Stimulated activated effector memory CD8-positive, alpha-beta T cell treated with anti-CD3 and anti-CD28 coated beads, Interleukin-12 subunit alpha, Interleukin-12 subunit beta, amount 100 ng/mL, for 72 hours (primary cell): Measurements from ENCODE around the gene SSH3.
"Not testable (repeated sequence)": the region's sequence is repeated elsewhere in the genome, so short reads cannot be mapped to it uniquely, and the experiment has no call there.

Experiments used
- ATAC-seq: fragments of 150-1000 bp; cut with Tn5 transposase; 2 replicates; pipeline ENCODE4 v1.10.0; 2021
- DNase-seq, 2 donors: peaks; one replicate each; pipeline ENCODE4 v3.0.0; 2021 to 2022; ENCODE audit warnings: low spot score in 2 of 2
- H3K27ac Mint-ChIP-seq: one replicate; pipeline ENCODE4 v1.8.0; 2022; ENCODE audit warnings: mild to moderate bottlenecking, mixed read lengths
- H3K36me3 Mint-ChIP-seq: one replicate; pipeline ENCODE4 v1.8.0; 2022; ENCODE audit warnings: mild to moderate bottlenecking, mixed read lengths
- H3K4me1 Mint-ChIP-seq: one replicate; pipeline ENCODE4 v1.8.0; 2022; ENCODE audit warnings: mixed read lengths
- H3K4me3 Mint-ChIP-seq: one replicate; pipeline ENCODE4 v1.8.0; 2022; ENCODE audit warnings: mild to moderate bottlenecking, mixed read lengths
- H3K9me3 Mint-ChIP-seq: one replicate; pipeline ENCODE4 v1.8.0; 2022; ENCODE audit warnings: mixed read lengths

The SSH3 gene, protein sequence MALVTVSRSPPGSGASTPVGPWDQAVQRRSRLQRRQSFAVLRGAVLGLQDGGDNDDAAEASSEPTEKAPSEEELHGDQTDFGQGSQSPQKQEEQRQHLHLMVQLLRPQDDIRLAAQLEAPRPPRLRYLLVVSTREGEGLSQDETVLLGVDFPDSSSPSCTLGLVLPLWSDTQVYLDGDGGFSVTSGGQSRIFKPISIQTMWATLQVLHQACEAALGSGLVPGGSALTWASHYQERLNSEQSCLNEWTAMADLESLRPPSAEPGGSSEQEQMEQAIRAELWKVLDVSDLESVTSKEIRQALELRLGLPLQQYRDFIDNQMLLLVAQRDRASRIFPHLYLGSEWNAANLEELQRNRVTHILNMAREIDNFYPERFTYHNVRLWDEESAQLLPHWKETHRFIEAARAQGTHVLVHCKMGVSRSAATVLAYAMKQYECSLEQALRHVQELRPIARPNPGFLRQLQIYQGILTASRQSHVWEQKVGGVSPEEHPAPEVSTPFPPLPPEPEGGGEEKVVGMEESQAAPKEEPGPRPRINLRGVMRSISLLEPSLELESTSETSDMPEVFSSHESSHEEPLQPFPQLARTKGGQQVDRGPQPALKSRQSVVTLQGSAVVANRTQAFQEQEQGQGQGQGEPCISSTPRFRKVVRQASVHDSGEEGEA

GRCh38 chr11:67303132-67303834 lies at the start of gene SSH3:
Gene SSH3 (plus strand): TSS chr11:67303530. CDS start chr11:67303626, 96 bp downstream.
- ATAC-seq (peak; percentile 86), DNase-seq (peak in 1 of 2 donors; percentile 82)
- Mint-ChIP-seq H3K4me1 (peaks cover 26% of the 10 kb centered on the region), H3K27ac (peak within 1 kb of the TSS; percentile 52), H3K9me3 (no peaks in the 10 kb centered on the region), H3K4me3 (peak within 1 kb of the TSS; percentile 52), H3K36me3 (peaks cover 40% of the 10 kb centered on the region)

DNA sequence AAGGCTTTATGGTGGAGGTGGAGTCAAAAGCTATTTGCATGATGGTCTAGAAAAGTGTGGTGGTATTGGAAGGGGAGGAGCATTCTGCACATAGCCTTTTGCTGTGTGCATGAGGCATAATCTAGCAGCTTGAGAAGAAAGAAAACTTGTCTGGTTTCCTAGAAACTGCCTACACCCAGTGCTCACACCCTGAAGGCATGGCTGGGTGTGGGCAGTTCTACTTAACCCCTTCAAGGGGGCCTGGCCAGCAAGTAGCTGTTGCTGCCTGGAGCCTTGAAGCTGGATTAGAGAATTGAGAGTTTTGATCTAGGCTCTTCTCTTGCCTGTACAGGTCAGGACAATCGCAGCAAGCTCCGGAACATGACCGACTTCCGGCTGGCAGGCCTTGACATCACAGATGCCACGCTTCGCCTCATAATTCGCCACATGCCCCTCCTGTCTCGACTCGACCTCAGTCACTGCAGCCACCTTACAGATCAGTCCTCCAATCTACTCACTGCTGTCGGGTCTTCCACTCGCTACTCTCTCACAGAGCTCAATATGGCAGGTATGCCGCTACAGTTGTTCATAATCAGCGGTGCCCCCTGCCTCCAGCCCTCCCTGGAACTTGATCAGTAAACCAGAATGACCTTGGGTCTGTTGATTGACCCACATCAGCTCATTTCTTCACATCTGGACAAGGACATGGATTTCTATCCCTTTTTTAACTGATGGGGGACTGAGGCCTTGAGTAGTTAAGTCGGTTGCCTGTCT lies 49.3 kb upstream of the SSH3 start:
- Mint-ChIP-seq H3K9me3 (no peaks in the 10 kb centered on the region), H3K27ac (peak overlapping the region; percentile 61), H3K36me3 (peaks cover 100% of the 10 kb centered on the region), H3K4me1 (peaks cover 74% of the 10 kb centered on the region), H3K4me3 (no peak overlapping the region)
- ATAC-seq (peak; percentile 52), DNase-seq (no peak)

DNA sequence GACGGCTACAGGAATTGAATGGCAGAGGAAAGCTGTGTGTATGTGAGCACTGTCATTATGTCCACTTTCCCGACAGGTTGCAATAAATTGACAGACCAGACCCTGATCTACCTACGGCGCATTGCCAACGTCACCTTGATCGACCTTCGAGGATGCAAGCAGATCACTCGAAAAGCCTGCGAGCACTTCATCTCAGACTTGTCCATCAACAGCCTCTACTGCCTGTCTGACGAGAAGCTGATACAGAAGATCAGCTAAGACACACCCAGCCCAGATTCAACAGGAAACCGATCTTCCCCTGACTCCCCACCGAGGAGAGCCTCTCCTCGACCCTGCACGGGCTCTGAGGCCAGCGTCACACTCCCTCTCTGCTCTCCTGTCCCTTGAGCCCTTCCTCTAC lies 48.5 kb upstream of the SSH3 start:
- Mint-ChIP-seq H3K36me3 (peaks cover 100% of the 10 kb centered on the region), H3K27ac (peak overlapping the region; percentile 61)
- DNase-seq: no peak

DNA sequence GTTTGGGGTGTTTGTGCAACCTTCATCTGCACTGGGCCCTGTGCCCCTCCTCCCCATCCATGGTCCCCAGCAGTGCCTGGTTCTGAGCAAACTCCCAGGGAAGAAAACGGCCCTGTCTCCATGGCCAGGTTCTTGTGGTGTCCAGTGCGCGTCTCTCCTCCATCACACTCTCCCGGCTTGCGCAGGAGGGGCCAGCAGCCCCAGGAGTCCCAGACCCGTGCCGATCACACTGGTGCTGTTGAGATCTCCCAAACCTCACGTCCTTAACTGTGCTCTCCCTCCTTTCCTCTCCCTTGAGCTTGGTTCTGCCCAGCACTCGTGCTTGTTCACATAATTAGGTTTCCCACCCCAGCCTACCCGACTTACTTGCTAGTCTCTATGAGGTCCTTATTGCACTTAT lies 48.0 kb upstream of the SSH3 start:
- ATAC-seq (no peak), DNase-seq (no peak)
- Mint-ChIP-seq H3K36me3 (peaks cover 97% of the 10 kb centered on the region), H3K27ac (peak overlapping the region; percentile 61), H3K4me1 (peaks cover 68% of the 10 kb centered on the region), H3K9me3 (no peaks in the 10 kb centered on the region), H3K4me3 (no peak overlapping the region)

More for the DNA sequence above, 48.5 kb upstream of the SSH3 start:
- H3K9me3 Mint-ChIP-seq: no peaks in the 10 kb centered on the region
- no peak overlapping the region for H3K4me3 Mint-ChIP-seq
- H3K4me1 Mint-ChIP-seq: peaks cover 72% of the 10 kb centered on the region
- ATAC-seq: no peak

GRCh38 chr11:67255864-67256263 lies 47.5 kb upstream of the SSH3 start:
- no peaks in the 10 kb centered on the region for H3K9me3 Mint-ChIP-seq
- DNase-seq (no peak), ATAC-seq (no peak)
- peaks cover 63% of the 10 kb centered on the region for H3K4me1 Mint-ChIP-seq
- H3K36me3 Mint-ChIP-seq: peaks cover 92% of the 10 kb centered on the region
- no peak overlapping the region for H3K4me3 Mint-ChIP-seq
- H3K27ac Mint-ChIP-seq: peak overlapping the region; percentile 61

GRCh38 chr11:67256477-67257135 lies 46.7 kb upstream of the SSH3 start:
- Mint-ChIP-seq H3K27ac (peak overlapping the region; percentile 61), H3K36me3 (peaks cover 85% of the 10 kb centered on the region)

DNA sequence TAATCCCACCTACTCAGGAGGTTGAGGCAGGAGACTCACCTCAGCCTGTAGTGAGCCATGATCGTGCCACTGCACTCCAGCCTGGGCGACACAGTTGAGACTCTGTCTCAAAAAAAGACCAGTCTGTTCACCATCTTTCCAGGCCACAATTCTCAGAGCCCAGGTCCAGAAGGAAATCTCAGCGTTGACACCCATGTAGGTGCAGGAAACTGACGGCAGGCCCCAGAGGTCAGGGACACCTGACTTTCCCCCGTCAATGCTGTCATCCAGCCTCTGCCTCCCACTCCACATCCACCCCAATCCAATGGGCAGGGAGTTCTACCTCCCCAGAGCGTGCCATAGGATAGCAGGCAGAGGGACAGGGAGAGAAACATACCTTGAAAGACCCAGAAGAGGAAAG lies 42.9 kb upstream of the SSH3 start:
- ATAC-seq (no peak), DNase-seq (no peak)
- H3K9me3 Mint-ChIP-seq: no peaks in the 10 kb centered on the region
- peaks cover 60% of the 10 kb centered on the region for H3K36me3 Mint-ChIP-seq
- H3K4me3 Mint-ChIP-seq: peak overlapping the region; percentile 61
- peaks cover 54% of the 10 kb centered on the region for H3K4me1 Mint-ChIP-seq
- peak overlapping the region; percentile 26 for H3K27ac Mint-ChIP-seq

More at GRCh38 chr11:67256477-67257135, 46.7 kb upstream of the SSH3 start:
- DNase-seq (no peak), ATAC-seq (no peak)
- Mint-ChIP-seq H3K4me1 (peaks cover 56% of the 10 kb centered on the region), H3K9me3 (no peaks in the 10 kb centered on the region), H3K4me3 (no peak overlapping the region)

GRCh38 chr11:67260885-67261639 lies 42.3 kb upstream of the SSH3 start:
- peaks cover 60% of the 10 kb centered on the region for H3K36me3 Mint-ChIP-seq
- H3K27ac Mint-ChIP-seq: peak overlapping the region; percentile 63
- H3K4me1 Mint-ChIP-seq: peaks cover 54% of the 10 kb centered on the region
- H3K9me3 Mint-ChIP-seq, ATAC-seq: not testable (repeated sequence)
- DNase-seq: peak in 1 of 2 donors; percentile 72
- H3K4me3 Mint-ChIP-seq: peak overlapping the region; percentile 61

DNA sequence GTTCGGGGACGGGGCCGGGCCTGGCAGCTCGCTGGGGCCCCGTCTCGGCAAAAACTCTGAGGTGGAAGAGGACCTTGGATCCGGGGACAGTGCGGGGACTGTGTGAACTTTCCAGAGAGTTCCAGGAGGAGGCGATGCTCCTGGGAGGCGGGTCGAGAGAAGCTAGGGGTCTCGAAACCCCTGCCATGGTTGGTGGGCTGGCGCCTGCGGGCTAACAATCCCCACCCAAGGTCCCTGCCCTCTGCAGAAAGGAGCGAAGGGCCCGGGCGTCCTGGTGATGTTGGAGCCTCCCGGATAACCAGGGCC lies 41.7 kb upstream of the SSH3 start:
- Mint-ChIP-seq H3K4me1 (peaks cover 55% of the 10 kb centered on the region), H3K27ac (peak overlapping the region; percentile 63), H3K4me3 (peak overlapping the region; percentile 61), H3K36me3 (peaks cover 57% of the 10 kb centered on the region), H3K9me3 (no peaks in the 10 kb centered on the region)
- no peak for DNase-seq
- ATAC-seq: no peak

- peak overlapping the region; percentile 92 for H3K27ac Mint-ChIP-seq
- ATAC-seq (no peak), DNase-seq (no peak)
- H3K9me3 Mint-ChIP-seq: no peaks in the 10 kb centered on the region
- H3K4me3 Mint-ChIP-seq: peak overlapping the region; percentile 61
- H3K4me1 Mint-ChIP-seq: peaks cover 55% of the 10 kb centered on the region
- peaks cover 55% of the 10 kb centered on the region for H3K36me3 Mint-ChIP-seq
Observed at GRCh38 chr11:67261946-67262681, 41.2 kb upstream of the SSH3 start.

GRCh38 chr11:67262731-67263675 lies 40.3 kb upstream of the SSH3 start:
- H3K4me3 Mint-ChIP-seq: peak overlapping the region; percentile 61
- H3K27ac Mint-ChIP-seq: peak overlapping the region; percentile 92
- peaks cover 64% of the 10 kb centered on the region for H3K4me1 Mint-ChIP-seq
- H3K36me3 Mint-ChIP-seq: peaks cover 55% of the 10 kb centered on the region
- ATAC-seq: peak; percentile 52
- DNase-seq: peak in 1 of 2 donors; percentile 86
- H3K9me3 Mint-ChIP-seq: no peaks in the 10 kb centered on the region

GRCh38 chr11:67264260-67264659 lies 39.1 kb upstream of the SSH3 start:
- DNase-seq (no peak), ATAC-seq (no peak)
- H3K4me1 Mint-ChIP-seq: peaks cover 70% of the 10 kb centered on the region
- peak overlapping the region; percentile 98 for H3K27ac Mint-ChIP-seq
- H3K4me3 Mint-ChIP-seq: peak overlapping the region; percentile 98
- H3K36me3 Mint-ChIP-seq: peaks cover 55% of the 10 kb centered on the region
- no peaks in the 10 kb centered on the region for H3K9me3 Mint-ChIP-seq
